Small intestine (tissue), 7 donors: ENCODE data around the gene AK9. TPM values are rescaled to one million over a fixed set of nuclear protein-coding genes. Genes with fewer than 3 reads are reported as not detected.

Source experiments
- DNase-seq, 2 donors: peaks; one replicate each; pipeline versions ENCODE4 v3.0.0 to v3.0.0-alpha.2; 2013
- FAIRE-seq: peaks from 2 replicates; lab custom pipeline; 2012; peaks lifted over from hg19 to GRCh38; lab: Jason Lieb, UNC
- H3K27ac ChIP-seq, 3 donors: one replicate each; pipeline ENCODE4 v1.5.1; 2013; ENCODE audit warnings: low read length in 2 of 3, mild to moderate bottlenecking in 2 of 3, control low read depth in 1 of 3, inconsistent platforms in 1 of 3, low read depth in 1 of 3, moderate library complexity in 1 of 3
- H3K27me3 ChIP-seq, 3 donors: one replicate each; pipeline ENCODE4 v1.6.1; 2013; ENCODE audit warnings: low read length in 3 of 3, inconsistent platforms in 1 of 3; ENCODE audit not compliant: control insufficient read depth in 3 of 3, insufficient read depth in 3 of 3
- H3K36me3 ChIP-seq, 3 donors: one replicate each; pipeline ENCODE4 v1.6.1; 2013; ENCODE audit warnings: low read length in 3 of 3, inconsistent platforms in 1 of 3, low read depth in 1 of 3, mild to moderate bottlenecking in 1 of 3, moderate library complexity in 1 of 3; ENCODE audit not compliant: control insufficient read depth in 3 of 3, insufficient read depth in 2 of 3
- H3K4me1 ChIP-seq, 3 donors: one replicate each; pipeline ENCODE4 v1.6.1; 2013; ENCODE audit warnings: low read length in 2 of 3, inconsistent platforms in 1 of 3, low read depth in 1 of 3, mild to moderate bottlenecking in 1 of 3, moderate library complexity in 1 of 3; ENCODE audit not compliant: control insufficient read depth in 3 of 3, insufficient read depth in 2 of 3
- H3K4me3 ChIP-seq, 3 donors: one replicate each; pipeline ENCODE4 v1.5.1; 2013; ENCODE audit warnings: low read length in 3 of 3, control low read depth in 1 of 3, inconsistent platforms in 1 of 3, low read depth in 1 of 3, mild to moderate bottlenecking in 1 of 3, moderate library complexity in 1 of 3
- H3K9me3 ChIP-seq, 2 donors: one replicate each; pipeline ENCODE4 v1.6.1; 2013; ENCODE audit warnings: low read depth in 1 of 2, low read length in 1 of 2; ENCODE audit not compliant: control insufficient read depth in 2 of 2, insufficient read depth in 1 of 2
- WGBS, 3 donors: extraction: QIAGEN DNeasy Blood & Tissue Kit; methylation state at CpG; one replicate each; pipeline ENCODE4 v1.1.7; 2013; 5-methylcytosine and 5-hydroxymethylcytosine counted together
- polyA plus RNA-seq, 4 donors: library from polyadenylated mRNA; stranded (reverse) in 3 of 4; unstranded in 1 of 4; fragments of 200-250 nt in 3 of 4; fragments of 120-200 nt in 1 of 4; gene quantifications; one replicate each; pipeline versions ENCODE4 v1.2.1 to v1.2.3, GENCODE V29; 2013
- donor health status: healthy with polysubstance abuse.
- donor health status: control.
- donor health status: control.
- donor health status: Bipolar disorder and iron deficiency.
- donor health status: healthy.

AK9 gene
- polyA plus RNA-seq, 4 donors = 2.9 to 7.0 (median 4.3) TPM

DNA sequence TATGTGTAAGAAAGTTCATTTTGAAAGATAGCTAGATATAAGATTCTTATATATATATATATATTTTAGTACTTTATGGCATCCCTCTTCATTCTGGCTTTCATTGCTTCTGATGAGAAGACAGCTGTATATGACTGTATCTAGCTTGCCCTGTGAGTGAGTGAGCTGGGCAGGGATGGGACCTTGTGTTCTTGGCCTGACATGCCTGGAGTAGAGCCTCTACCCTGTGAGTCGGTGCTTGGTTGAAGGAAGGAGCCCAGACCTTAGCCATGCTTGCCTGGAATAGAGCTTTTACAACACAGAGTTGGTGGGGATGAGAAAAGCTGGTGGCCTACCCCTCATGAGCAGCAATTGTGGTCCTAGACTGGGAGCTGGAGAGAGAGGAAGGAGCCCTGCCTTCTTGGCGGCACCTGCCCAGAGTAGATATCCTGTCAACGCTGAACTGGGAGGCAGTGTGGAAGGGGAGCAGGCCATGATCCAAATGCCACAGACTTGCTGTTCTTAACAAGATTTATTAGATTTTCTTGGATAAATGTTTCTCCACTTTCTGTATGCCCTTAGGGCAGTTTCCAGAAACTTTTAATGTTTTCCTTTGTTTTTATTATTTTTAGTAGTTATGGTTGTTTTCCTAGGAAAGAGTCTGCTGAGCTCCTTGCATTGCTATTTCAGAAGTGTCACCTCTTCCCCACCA, 31.7 kb upstream of the AK9 start:
- Histone ChIP-seq H3K36me3 (peaks cover 0 to 9% (median 0%) of the 10 kb centered on the region in 3 donors), H3K4me3 (no peak overlapping the region), H3K9me3 (no peaks in the 10 kb centered on the region), H3K27me3 (no peaks in the 10 kb centered on the region), H3K27ac (no peak overlapping the region), H3K4me1 (no peaks in the 10 kb centered on the region)
- no peak for DNase-seq
- 91 to 96% (median 93%) methylated on average over 3 of the region's 3 CpGs for WGBS, 3 donors
- no peak for FAIRE-seq

DNA sequence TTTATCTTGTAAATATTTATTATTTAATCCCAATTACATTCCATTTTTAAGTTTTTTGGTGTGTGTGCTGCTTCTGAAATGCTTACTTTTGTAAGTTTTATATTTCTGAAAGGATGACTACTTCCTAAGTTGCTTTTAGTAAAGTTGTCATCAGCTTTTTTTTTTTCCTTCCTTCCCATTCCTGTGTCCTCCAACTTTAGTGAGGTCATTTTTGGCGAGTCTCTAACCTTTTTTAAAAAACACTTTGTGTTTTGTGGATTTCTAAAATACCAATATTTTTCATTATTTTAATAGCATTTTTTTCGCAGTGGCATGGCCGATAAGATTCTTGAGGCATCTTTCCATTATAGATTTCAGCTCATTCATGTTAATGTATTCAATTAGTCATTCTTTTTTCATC, 31.0 kb upstream of the AK9 start:
- H3K4me3 ChIP-seq = no peak overlapping the region
- no peak for DNase-seq
- H3K36me3 ChIP-seq = peaks cover 0 to 9% (median 0%) of the 10 kb centered on the region in 3 donors
- H3K27ac ChIP-seq = no peak overlapping the region
- WGBS, 3 donors = 85 to 95% (median 92%) methylated on average over 3 of the region's 3 CpGs
- H3K9me3 ChIP-seq = no peaks in the 10 kb centered on the region
- no peak for FAIRE-seq
- H3K27me3 ChIP-seq = no peaks in the 10 kb centered on the region
- no peaks in the 10 kb centered on the region for H3K4me1 ChIP-seq

DNA sequence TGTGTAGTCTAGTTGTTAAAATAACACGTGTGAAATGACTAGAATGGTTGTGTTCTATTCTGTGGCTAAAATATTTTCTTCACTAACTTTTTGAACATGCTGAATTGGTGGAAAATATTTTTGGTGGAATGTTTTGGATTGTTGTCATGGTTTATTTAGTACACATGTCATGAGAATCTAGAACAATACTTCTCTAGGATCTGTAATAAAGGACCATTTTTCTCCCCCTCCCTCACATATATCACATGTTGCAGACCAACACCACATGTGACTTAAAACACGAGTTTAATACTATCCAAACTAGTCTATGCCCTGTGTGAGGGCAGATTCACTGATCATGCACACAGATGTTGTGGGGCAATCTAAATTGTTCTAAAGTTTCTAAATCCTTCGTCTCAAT, 29.3 kb upstream of the AK9 start:
- H3K36me3 ChIP-seq = peaks cover 0 to 9% (median 0%) of the 10 kb centered on the region in 3 donors
- no peaks in the 10 kb centered on the region for H3K4me1 ChIP-seq
- 78 to 92% (median 89%) methylated on average over 3 of the region's 3 CpGs for WGBS, 3 donors
- H3K27ac ChIP-seq = no peak overlapping the region
- H3K4me3 ChIP-seq = no peak overlapping the region
- FAIRE-seq = no peak
- H3K9me3 ChIP-seq = no peaks in the 10 kb centered on the region
- H3K27me3 ChIP-seq = no peaks in the 10 kb centered on the region
- DNase-seq = no peak

DNA sequence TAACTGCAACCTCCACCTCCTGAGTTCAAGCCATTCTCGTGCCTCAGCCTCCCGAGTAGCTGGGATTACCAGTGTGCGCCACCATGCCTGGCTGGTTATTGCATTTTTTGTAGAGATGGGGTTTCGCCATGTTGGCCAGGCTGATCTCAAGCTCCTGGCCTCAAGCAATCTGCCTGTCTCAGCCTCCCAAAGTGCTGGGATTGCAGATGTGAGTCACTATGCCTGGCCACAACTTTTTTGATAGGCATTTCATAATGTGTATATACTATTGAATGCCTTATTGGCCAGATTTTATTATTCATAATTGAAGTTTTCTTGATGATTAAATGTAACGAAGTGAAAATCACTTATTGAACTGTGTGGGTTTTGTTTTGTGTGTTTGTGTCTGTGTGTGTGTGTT, 28.0 kb upstream of the AK9 start:
- FAIRE-seq (no peak), DNase-seq (no peak)
- 97 to 99% (median 99%) methylated on average over 5 of the region's 5 CpGs for WGBS, 3 donors

GRCh38 chr6:109717971-109718370, 27.0 kb upstream of the AK9 start:
- H3K27me3 ChIP-seq = no peaks in the 10 kb centered on the region
- WGBS, 3 donors = 82 to 91% (median 86%) methylated on average over 2 of the region's 2 CpGs
- FAIRE-seq (no peak), DNase-seq (no peak)
- no peaks in the 10 kb centered on the region for H3K9me3 ChIP-seq
- H3K36me3 ChIP-seq = peaks cover 0 to 9% (median 0%) of the 10 kb centered on the region in 3 donors
- H3K4me1 ChIP-seq = no peaks in the 10 kb centered on the region
- H3K4me3 ChIP-seq = no peak overlapping the region
- no peak overlapping the region for H3K27ac ChIP-seq

More for the DNA sequence above, 28.0 kb upstream of the AK9 start:
- H3K9me3 ChIP-seq = no peaks in the 10 kb centered on the region
- no peaks in the 10 kb centered on the region for H3K27me3 ChIP-seq
- no peak overlapping the region for H3K4me3 ChIP-seq
- peaks cover 0 to 9% (median 0%) of the 10 kb centered on the region in 3 donors for H3K36me3 ChIP-seq
- no peak overlapping the region for H3K27ac ChIP-seq
- H3K4me1 ChIP-seq = no peaks in the 10 kb centered on the region

DNA sequence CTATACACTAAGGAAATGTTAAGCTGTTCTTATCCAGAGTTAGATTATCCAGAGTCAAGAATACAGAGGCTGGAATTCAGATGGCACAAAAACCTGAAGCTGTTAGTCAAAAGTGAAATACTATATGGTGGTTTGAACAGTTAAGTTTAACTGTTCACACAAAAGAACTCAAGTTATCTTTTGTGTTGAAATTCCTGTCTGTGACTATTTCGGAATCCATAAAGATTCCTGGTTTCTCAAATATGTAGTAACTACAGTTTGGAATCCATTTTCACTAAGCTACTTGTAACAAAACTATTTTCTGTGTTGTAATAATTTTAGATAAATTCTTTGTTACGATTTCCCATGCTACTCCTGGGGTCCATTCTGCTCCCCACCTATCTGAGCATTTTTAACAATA, 24.6 kb upstream of the AK9 start:
- peaks cover 0 to 8% (median 0%) of the 10 kb centered on the region in 3 donors for H3K36me3 ChIP-seq
- no peaks in the 10 kb centered on the region for H3K27me3 ChIP-seq
- no peak overlapping the region for H3K27ac ChIP-seq
- no peaks in the 10 kb centered on the region for H3K4me1 ChIP-seq
- no peak for DNase-seq
- no peak overlapping the region for H3K4me3 ChIP-seq
- FAIRE-seq = no peak
- 90 to 93% (median 93%) methylated on average over 2 of the region's 2 CpGs for WGBS, 3 donors
- H3K9me3 ChIP-seq = no peaks in the 10 kb centered on the region

- no peaks in the 10 kb centered on the region for H3K4me1 ChIP-seq
- peaks cover 0 to 7% (median 0%) of the 10 kb centered on the region in 3 donors for H3K36me3 ChIP-seq
- H3K9me3 ChIP-seq = no peaks in the 10 kb centered on the region
- H3K27ac ChIP-seq = no peak overlapping the region
- no peaks in the 10 kb centered on the region for H3K27me3 ChIP-seq
- no peak for FAIRE-seq
- no peak overlapping the region for H3K4me3 ChIP-seq
- 74 to 89% (median 78%) methylated on average over 1 of the region's 1 CpG for WGBS, 3 donors
- DNase-seq = no peak
These were observed 23.6 kb upstream of the AK9 start for GRCh38 chr6:109714611-109715010.

DNA sequence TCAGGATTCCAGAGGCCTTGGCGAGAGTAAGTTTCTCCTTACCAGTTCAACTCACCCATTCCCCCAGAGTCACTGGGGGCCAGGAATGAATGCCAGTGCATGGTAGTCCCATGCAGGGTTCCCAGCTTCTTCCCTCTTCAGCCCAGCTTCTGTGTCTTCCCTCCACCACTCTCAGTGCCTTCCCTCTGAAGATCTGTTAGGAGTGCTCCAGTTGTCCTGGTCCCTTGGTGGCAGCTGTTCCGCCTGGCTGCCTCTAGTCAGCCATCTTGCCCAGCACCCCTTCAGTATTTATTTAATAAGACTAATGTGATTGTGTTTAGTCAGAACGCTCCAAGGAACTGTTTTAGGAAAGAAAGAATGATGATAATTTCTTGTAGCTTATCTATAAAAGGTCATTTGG, 23.2 kb upstream of the AK9 start:
- Histone ChIP-seq H3K27me3 (no peaks in the 10 kb centered on the region), H3K36me3 (peaks cover 0 to 4% (median 0%) of the 10 kb centered on the region in 3 donors), H3K9me3 (no peaks in the 10 kb centered on the region), H3K4me1 (no peaks in the 10 kb centered on the region), H3K4me3 (no peak overlapping the region), H3K27ac (no peak overlapping the region)
- FAIRE-seq = no peak
- DNase-seq = no peak
- 85 to 96% (median 92%) methylated on average over 3 of the region's 3 CpGs for WGBS, 3 donors

GRCh38 chr6:109713097-109713496, 22.1 kb upstream of the AK9 start:
- WGBS, 3 donors = 96 to 99% (median 97%) methylated on average over 8 of the region's 8 CpGs
- DNase-seq = no peak
- Histone ChIP-seq H3K36me3 (no peaks in the 10 kb centered on the region), H3K4me1 (no peaks in the 10 kb centered on the region), H3K27me3 (no peaks in the 10 kb centered on the region), H3K9me3 (peaks cover 0 to 1% of the 10 kb centered on the region in 2 donors), H3K27ac (no peak overlapping the region), H3K4me3 (no peak overlapping the region)
- FAIRE-seq = no peak
